Common myeloid progenitor, CD34-positive (primary cell): ENCODE data around the gene TPSAB1.
A peak's percentile ranks its signal among the peaks of the same experiment; 100 is the strongest.
"Not testable (repeated sequence)": the region's sequence is repeated elsewhere in the genome, so short reads cannot be mapped to it uniquely, and the experiment has no call there.

Source experiments
- CTCF ChIA-PET: fragments of 350-600 bp; sonication (Branson Sonifier 250); formaldehyde crosslinking; loops from one replicate; lab custom pipeline; 2021; ENCODE audit warnings: antibody characterized with exemption; lab: Charles Lee
- POLR2A ChIA-PET: fragments of 350-600 bp; sonication (Branson Sonifier 250); formaldehyde crosslinking; loops from one replicate; lab custom pipeline; 2021; ENCODE audit warnings: antibody characterized with exemption; lab: Charles Lee
- DNase-seq, 3 donors: peaks; one replicate each; pipeline versions ENCODE4 v3.0.0 to v3.0.0-alpha.2; 2013
- H3K27ac ChIP-seq, 2 experiments: 1 replicate in 1 of 2; 2 replicates in 1 of 2; pipeline ENCODE4 v1.7.0; 2013; ENCODE audit warnings: inconsistent platforms in 2 of 2, low read length in 2 of 2, mild to moderate bottlenecking in 2 of 2, low read depth in 1 of 2, moderate library complexity in 1 of 2; ENCODE audit not compliant: severe bottlenecking in 2 of 2, insufficient read depth in 1 of 2, poor library complexity in 1 of 2
- H3K27me3 ChIP-seq, 5 experiments: replicated peaks in 2 of 5; 1 replicate in 3 of 5; 2 replicates in 2 of 5; pipeline versions ENCODE4 v1.6.1 to v1.7.0; 2013; ENCODE audit warnings: low read length in 4 of 5, mild to moderate bottlenecking in 2 of 5, moderate library complexity in 2 of 5, inconsistent platforms in 1 of 5; ENCODE audit not compliant: insufficient read depth in 5 of 5, control insufficient read depth in 4 of 5
- H3K36me3 ChIP-seq, 4 experiments: 1 replicate in 2 of 4; 2 replicates in 2 of 4; pipeline versions ENCODE4 v1.6.1 to v1.7.0; 2013; ENCODE audit warnings: low read length in 3 of 4, control low read depth in 1 of 4, mild to moderate bottlenecking in 1 of 4; ENCODE audit not compliant: control insufficient read depth in 4 of 4, insufficient read depth in 4 of 4
- H3K4me1 ChIP-seq, 4 experiments: 1 replicate in 3 of 4; 2 replicates in 1 of 4; pipeline versions ENCODE4 v1.6.1 to v1.7.1; 2013; ENCODE audit warnings: low read length in 3 of 4, mild to moderate bottlenecking in 3 of 4, control low read depth in 1 of 4, inconsistent platforms in 1 of 4, moderate library complexity in 1 of 4; ENCODE audit not compliant: control insufficient read depth in 4 of 4, insufficient read depth in 4 of 4; ENCODE audit errors: control extremely low read depth in 1 of 4
- H3K4me3 ChIP-seq, 7 experiments: 1 replicate in 4 of 7; 2 replicates in 3 of 7; pipeline versions ENCODE4 v1.5.1 to v1.7.0; 2013; ENCODE audit warnings: mild to moderate bottlenecking in 7 of 7, low read length in 6 of 7, moderate library complexity in 6 of 7, inconsistent platforms in 2 of 7, low read depth in 2 of 7, control low read depth in 1 of 7; ENCODE audit not compliant: insufficient read depth in 4 of 7, control insufficient read depth in 1 of 7; ENCODE audit errors: extremely low read depth in 1 of 7
- H3K9me3 ChIP-seq, 5 experiments: 1 replicate in 4 of 5; 2 replicates in 1 of 5; pipeline versions ENCODE4 v1.6.1 to v1.7.1; 2013; ENCODE audit warnings: low read length in 4 of 5, mild to moderate bottlenecking in 2 of 5, inconsistent platforms in 1 of 5, low read depth in 1 of 5, moderate library complexity in 1 of 5; ENCODE audit not compliant: control insufficient read depth in 4 of 5, insufficient read depth in 2 of 5; ENCODE audit errors: control extremely low read depth in 1 of 5
- WGBS: methylation state at CpG from one replicate; pipeline ENCODE4 v1.1.5; 2013; ENCODE audit not compliant: insufficient coverage; 5-methylcytosine and 5-hydroxymethylcytosine counted together

TPSAB1 gene

GRCh38 chr16:1254821-1255220 is 14.3 kb downstream of the TPSAB1 start:
- DNase-seq, H3K4me3 ChIP-seq, H3K36me3 ChIP-seq, H3K27ac ChIP-seq, H3K9me3 ChIP-seq, CTCF ChIA-PET, POLR2A ChIA-PET: not testable (repeated sequence)
- Histone ChIP-seq H3K4me1 (peaks cover 0 to 14% (median 2%) of the 10 kb centered on the region in 4 experiments), H3K27me3 (peaks cover 0 to 18% (median 4%) of the 10 kb centered on the region in 5 experiments)
- WGBS = 96% methylated on average over 3 of the region's 3 CpGs

- H3K36me3 ChIP-seq, H3K4me3 ChIP-seq, POLR2A ChIA-PET, H3K9me3 ChIP-seq, H3K27ac ChIP-seq, CTCF ChIA-PET: not testable (repeated sequence)
- Histone ChIP-seq H3K4me1 (peaks cover 0 to 14% (median 2%) of the 10 kb centered on the region in 4 experiments), H3K27me3 (peaks cover 0 to 24% (median 8%) of the 10 kb centered on the region in 5 experiments)
- peak in 2 of 3 donors; percentile 42 to 51 for DNase-seq
- WGBS = 84% methylated on average over 13 of the region's 26 CpGs
Measured at GRCh38 chr16:1255276-1256122, 15.0 kb downstream of the TPSAB1 start, which contains the start of gene TPSD1. Gene TPSD1 (plus strand): TSS chr16:1256069. CDS start chr16:1256281, 212 bp downstream.

GRCh38 chr16:1256296-1256873 is 15.9 kb downstream of the TPSAB1 start:
- DNase-seq, POLR2A ChIA-PET, CTCF ChIA-PET, H3K36me3 ChIP-seq, H3K9me3 ChIP-seq, H3K4me3 ChIP-seq, H3K27ac ChIP-seq: not testable (repeated sequence)
- H3K27me3 ChIP-seq = peaks cover 0 to 33% (median 14%) of the 10 kb centered on the region in 5 experiments
- WGBS = 98% methylated on average over 9 of the region's 23 CpGs
- H3K4me1 ChIP-seq = peaks cover 0 to 14% (median 2%) of the 10 kb centered on the region in 4 experiments

GRCh38 chr16:1256874-1257322 is 16.4 kb downstream of the TPSAB1 start:
- POLR2A ChIA-PET = no interaction called here
- Histone ChIP-seq H3K27me3 (peaks cover 0 to 38% (median 14%) of the 10 kb centered on the region in 5 experiments), H3K4me3 (no peak overlapping the region), H3K9me3 (no peaks in the 10 kb centered on the region), H3K27ac (no peak overlapping the region), H3K36me3 (no peaks in the 10 kb centered on the region), H3K4me1 (peaks cover 0 to 14% (median 2%) of the 10 kb centered on the region in 4 experiments)
- WGBS = 97% methylated on average over 22 of the region's 22 CpGs
- CTCF ChIA-PET = no interaction called here
- no peak for DNase-seq

- peaks cover 0 to 46% (median 15%) of the 10 kb centered on the region in 5 experiments for H3K27me3 ChIP-seq
- DNase-seq = no peak
- ChIA-PET CTCF (no interaction called here), POLR2A (no interaction called here)
- peaks cover 0 to 14% (median 2%) of the 10 kb centered on the region in 4 experiments for H3K4me1 ChIP-seq
- WGBS = 88% methylated on average over 30 of the region's 34 CpGs
- no peaks in the 10 kb centered on the region for H3K9me3 ChIP-seq
- no peak overlapping the region for H3K4me3 ChIP-seq
- H3K36me3 ChIP-seq = no peaks in the 10 kb centered on the region
- no peak overlapping the region for H3K27ac ChIP-seq
Measured at GRCh38 chr16:1257561-1258224, 17.2 kb downstream of the TPSAB1 start.

GRCh38 chr16:1258225-1258600 is 17.7 kb downstream of the TPSAB1 start:
- WGBS = 88% methylated on average over 10 of the region's 12 CpGs
- DNase-seq = peak in 1 of 3 donors; percentile 62
- CTCF ChIA-PET = no interaction called here
- Histone ChIP-seq H3K4me1 (peaks cover 0 to 14% (median 2%) of the 10 kb centered on the region in 4 experiments), H3K36me3 (no peaks in the 10 kb centered on the region), H3K27me3 (peaks cover 0 to 51% (median 17%) of the 10 kb centered on the region in 5 experiments), H3K4me3 (no peak overlapping the region), H3K9me3 (no peaks in the 10 kb centered on the region), H3K27ac (no peak overlapping the region)
- POLR2A ChIA-PET = no interaction called here
